ENCODE measurements around the gene SLC6A19. TPM values are rescaled to one million over a fixed set of nuclear protein-coding genes. Genes with fewer than 3 reads are reported as not detected.

Gene SLC6A19
- total and polyA plus RNA-seq, 10 of the 15 experiments (the other 5 are each of a cell fraction or from before 2014, with no cell fraction given): 0.01 to 0.03 TPM; not detected in 8

DNA sequence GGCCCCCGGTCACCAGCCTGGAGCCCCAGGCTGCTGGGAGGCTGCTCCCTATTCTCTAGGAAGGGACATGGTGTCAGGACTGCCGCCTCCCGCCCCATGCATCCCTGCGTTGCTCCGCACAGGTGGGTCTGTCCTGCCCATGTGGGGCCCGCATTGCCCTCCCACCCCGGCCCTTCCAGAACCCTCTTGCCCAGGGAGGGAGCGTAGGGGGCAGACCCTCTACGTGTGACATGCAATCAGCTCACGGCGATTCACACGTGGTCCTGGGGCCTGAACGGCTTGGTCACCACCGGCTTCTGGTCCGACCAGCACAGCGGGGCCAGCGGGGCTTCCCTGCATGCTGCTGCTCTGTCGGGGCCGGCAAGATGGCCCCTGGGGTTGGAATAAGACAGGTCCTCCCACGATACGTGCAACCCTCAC lies 9.4 kb downstream of the SLC6A19 start:
- Histone ChIP-seq H4K20me1 (ENCODE audit: control insufficient read depth, insufficient read depth) (no peaks in the 10 kb centered on the region; the same call in 1 of the 2 replicates), H3K79me2 (ENCODE audit: control insufficient read depth, insufficient read depth, low read length) (no peaks in the 10 kb centered on the region), H3K36me3 (ENCODE audit: control insufficient read depth in 2 of 2, insufficient read depth in 2 of 2, low read length in 1 of 2) (no peaks in the 10 kb centered on the region), H3K4me3 (no peak overlapping the region), H3K27ac (ENCODE audit: control insufficient read depth, insufficient read depth) (no peak overlapping the region), H3K9me3 (replicated peaks; ENCODE audit: control insufficient read depth, insufficient read depth, low read length) (no peaks in the 10 kb centered on the region; the same call in 2 of the 3 replicates), H3K4me1 (ENCODE audit: control insufficient read depth, insufficient read depth, low read length) (no peaks in the 10 kb centered on the region), H3K4me2 (ENCODE audit: control insufficient read depth, insufficient read depth) (no peak overlapping the region), H2AFZ (ENCODE audit: control insufficient read depth, low read depth, low read length) (no peak overlapping the region), H3K27me3 (replicated peaks in 1 of 2; ENCODE audit: control insufficient read depth in 2 of 2, insufficient read depth in 2 of 2, low read length in 1 of 2) (no peaks in the 10 kb centered on the region; a peak in 1 of 4 replicates), H3K9ac (ENCODE audit: control insufficient read depth, insufficient read depth, low read length) (no peak overlapping the region)
- POLR2A ChIA-PET: no interaction called here
- FAIRE-seq (no peak), DNase-seq (ENCODE audit: low read depth, low spot score) (no peak), ATAC-seq (no peak)
- TF ChIP-seq RELA (IDR thresholded peaks at IDR 0.05; ENCODE audit: borderline replicate concordance, partially characterized antibody) (no peak), ETV6 (conservative IDR thresholded peaks at IDR 0.05 in 1 of 2, IDR thresholded peaks at IDR 0.05 in 1 of 2; ENCODE audit: borderline replicate concordance in 1 of 2, low read depth in 1 of 2) (no peak), IKZF2 (IDR thresholded peaks at IDR 0.05) (no peak), MTA2 (IDR thresholded peaks at IDR 0.05; ENCODE audit: low read depth) (no peak)
- TF ChIP-seq, protein P1, sequence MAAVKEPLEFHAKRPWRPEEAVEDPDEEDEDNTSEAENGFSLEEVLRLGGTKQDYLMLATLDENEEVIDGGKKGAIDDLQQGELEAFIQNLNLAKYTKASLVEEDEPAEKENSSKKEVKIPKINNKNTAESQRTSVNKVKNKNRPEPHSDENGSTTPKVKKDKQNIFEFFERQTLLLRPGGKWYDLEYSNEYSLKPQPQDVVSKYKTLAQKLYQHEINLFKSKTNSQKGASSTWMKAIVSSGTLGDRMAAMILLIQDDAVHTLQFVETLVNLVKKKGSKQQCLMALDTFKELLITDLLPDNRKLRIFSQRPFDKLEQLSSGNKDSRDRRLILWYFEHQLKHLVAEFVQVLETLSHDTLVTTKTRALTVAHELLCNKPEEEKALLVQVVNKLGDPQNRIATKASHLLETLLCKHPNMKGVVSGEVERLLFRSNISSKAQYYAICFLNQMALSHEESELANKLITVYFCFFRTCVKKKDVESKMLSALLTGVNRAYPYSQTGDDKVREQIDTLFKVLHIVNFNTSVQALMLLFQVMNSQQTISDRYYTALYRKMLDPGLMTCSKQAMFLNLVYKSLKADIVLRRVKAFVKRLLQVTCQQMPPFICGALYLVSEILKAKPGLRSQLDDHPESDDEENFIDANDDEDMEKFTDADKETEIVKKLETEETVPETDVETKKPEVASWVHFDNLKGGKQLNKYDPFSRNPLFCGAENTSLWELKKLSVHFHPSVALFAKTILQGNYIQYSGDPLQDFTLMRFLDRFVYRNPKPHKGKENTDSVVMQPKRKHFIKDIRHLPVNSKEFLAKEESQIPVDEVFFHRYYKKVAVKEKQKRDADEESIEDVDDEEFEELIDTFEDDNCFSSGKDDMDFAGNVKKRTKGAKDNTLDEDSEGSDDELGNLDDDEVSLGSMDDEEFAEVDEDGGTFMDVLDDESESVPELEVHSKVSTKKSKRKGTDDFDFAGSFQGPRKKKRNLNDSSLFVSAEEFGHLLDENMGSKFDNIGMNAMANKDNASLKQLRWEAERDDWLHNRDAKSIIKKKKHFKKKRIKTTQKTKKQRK (IDR thresholded peaks at IDR 0.05; ENCODE audit: low read depth, low read length): no peak
- TF ChIP-seq, protein P2, sequence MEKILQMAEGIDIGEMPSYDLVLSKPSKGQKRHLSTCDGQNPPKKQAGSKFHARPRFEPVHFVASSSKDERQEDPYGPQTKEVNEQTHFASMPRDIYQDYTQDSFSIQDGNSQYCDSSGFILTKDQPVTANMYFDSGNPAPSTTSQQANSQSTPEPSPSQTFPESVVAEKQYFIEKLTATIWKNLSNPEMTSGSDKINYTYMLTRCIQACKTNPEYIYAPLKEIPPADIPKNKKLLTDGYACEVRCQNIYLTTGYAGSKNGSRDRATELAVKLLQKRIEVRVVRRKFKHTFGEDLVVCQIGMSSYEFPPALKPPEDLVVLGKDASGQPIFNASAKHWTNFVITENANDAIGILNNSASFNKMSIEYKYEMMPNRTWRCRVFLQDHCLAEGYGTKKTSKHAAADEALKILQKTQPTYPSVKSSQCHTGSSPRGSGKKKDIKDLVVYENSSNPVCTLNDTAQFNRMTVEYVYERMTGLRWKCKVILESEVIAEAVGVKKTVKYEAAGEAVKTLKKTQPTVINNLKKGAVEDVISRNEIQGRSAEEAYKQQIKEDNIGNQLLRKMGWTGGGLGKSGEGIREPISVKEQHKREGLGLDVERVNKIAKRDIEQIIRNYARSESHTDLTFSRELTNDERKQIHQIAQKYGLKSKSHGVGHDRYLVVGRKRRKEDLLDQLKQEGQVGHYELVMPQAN (conservative IDR thresholded peaks at IDR 0.05): no peak
- intact Hi-C loops (cut with micrococcal nuclease; ENCODE audit: unreplicated experiment): no loop called here
- RAD21 ChIA-PET (ENCODE audit: unreplicated experiment): no interaction called here
- CTCF ChIA-PET: no interaction called here
- no TSS peak for BruUV-seq (replicated peaks)
- in situ Hi-C loops (cut with MboI): no loop called here
- WGBS (ENCODE audit: insufficient coverage, insufficient replicate concordance, low lambda C conversion rate, missing lambda C conversion rate): 78% methylated on average over 15 of the region's 21 CpGs
- SMC1A ChIA-PET (ENCODE audit: uncharacterized antibody, unreplicated experiment): no interaction called here

Data from GM12878 (cell line).